WTC11 (cell line): ENCODE results near the gene CACNA1C. TPM values are rescaled to one million over a fixed set of nuclear protein-coding genes. Genes with fewer than 3 reads are reported as not detected.
A peak's percentile ranks its signal among the peaks of the same experiment; 100 is the strongest.

Source experiments
- ATAC-seq: fragments of 200-7000 bp; cut with Tn5 transposase; 2 replicates; pipeline ENCODE4 v1.10.0; 2021; ENCODE audit warnings: mild to moderate bottlenecking, moderate library complexity
- CTCF ChIA-PET: fragments of 300-600 bp; sonication (Branson Sonifier 250); formaldehyde crosslinking; loops from one replicate; lab custom pipeline; 2021; ENCODE audit warnings: antibody characterized with exemption; lab: Charles Lee
- POLR2A ChIA-PET: fragments of 350-600 bp; sonication (Branson Sonifier 250); formaldehyde crosslinking; loops from one replicate; lab custom pipeline; 2021; ENCODE audit warnings: antibody characterized with exemption; lab: Charles Lee
- DNase-seq: peaks from one replicate; pipeline ENCODE4 v3.0.0; 2021; ENCODE audit warnings: low spot score
- H3K27ac Mint-ChIP-seq: 2 replicates; pipeline ENCODE4 v1.8.0; 2021; ENCODE audit warnings: mixed read lengths
- H3K27me3 Mint-ChIP-seq: 2 replicates; pipeline ENCODE4 v1.8.0; 2021; ENCODE audit warnings: low read depth, mild to moderate bottlenecking, moderate library complexity, mixed read lengths
- H3K36me3 Mint-ChIP-seq: 2 replicates; pipeline ENCODE4 v1.8.0; 2021; ENCODE audit warnings: mixed read lengths
- H3K4me1 Mint-ChIP-seq: 2 replicates; pipeline ENCODE4 v1.8.0; 2022; ENCODE audit warnings: mixed read lengths
- H3K4me3 Mint-ChIP-seq: 2 replicates; pipeline ENCODE4 v1.8.0; 2021; ENCODE audit warnings: mild to moderate bottlenecking, moderate library complexity, mixed read lengths
- H3K9me3 Mint-ChIP-seq: 2 replicates; pipeline ENCODE4 v1.8.0; 2021; ENCODE audit warnings: mixed read lengths
- CREM ChIP-seq: sonication (generic); formaldehyde crosslinking; IDR thresholded peaks from 2 replicates; pipeline ENCODE4 v1.8.1; 2022; ENCODE audit warnings: mild to moderate bottlenecking, missing genetic modification reagents, moderate library complexity
- FOXK1 ChIP-seq: sonication (generic); formaldehyde crosslinking; IDR thresholded peaks from 2 replicates; pipeline ENCODE4 v1.8.0; 2022; ENCODE audit warnings: mild to moderate bottlenecking, moderate library complexity, missing genetic modification reagents
- GABPB1 ChIP-seq: sonication (generic); formaldehyde crosslinking; IDR thresholded peaks from 2 replicates; pipeline ENCODE4 v1.8.1; 2023; ENCODE audit warnings: mild to moderate bottlenecking, missing genetic modification reagents
- HMGA2 ChIP-seq: fragments of 250-450 bp; sonication (Bioruptor Pico); IDR thresholded peaks from 2 replicates; pipeline ENCODE4 v1.4.0; 2021; ENCODE audit warnings: mild to moderate bottlenecking, moderate library complexity
- MXD4 ChIP-seq: fragments of 250-450 bp; sonication (Bioruptor Pico); IDR thresholded peaks from 2 replicates; pipeline ENCODE4 v1.8.0; 2021; ENCODE audit warnings: mild to moderate bottlenecking, moderate library complexity, borderline replicate concordance
- NFYB ChIP-seq: sonication (generic); formaldehyde crosslinking; conservative IDR thresholded peaks from 2 replicates; pipeline ENCODE4 v1.8.0; 2022; ENCODE audit warnings: low read depth, missing genetic modification reagents
- RELA ChIP-seq: sonication (generic); formaldehyde crosslinking; IDR thresholded peaks from 2 replicates; pipeline ENCODE4 v1.8.1; 2022; ENCODE audit warnings: missing genetic modification reagents, mild to moderate bottlenecking, borderline replicate concordance
- SMAD3 ChIP-seq: sonication (generic); formaldehyde crosslinking; IDR thresholded peaks from 2 replicates; pipeline ENCODE4 v1.8.0; 2022; ENCODE audit warnings: missing genetic modification reagents, mild to moderate bottlenecking, borderline replicate concordance
- ZNF138 ChIP-seq: sonication (generic); formaldehyde crosslinking; conservative IDR thresholded peaks from 2 replicates; pipeline ENCODE4 v1.8.1; 2022; ENCODE audit warnings: mild to moderate bottlenecking, moderate library complexity, missing genetic modification reagents
- ZNF263 ChIP-seq: sonication (generic); formaldehyde crosslinking; IDR thresholded peaks from 2 replicates; pipeline ENCODE4 v1.8.1; 2022; ENCODE audit warnings: low read depth, mild to moderate bottlenecking, moderate library complexity, missing genetic modification reagents
- total RNA-seq: library from RNA; stranded (reverse); gene quantifications from 3 replicates; pipeline ENCODE4 v1.2.3, GENCODE V29; 2021
- TF ChIP-seq, protein P1 (sequence below): fragments of 250-450 bp; sonication (Bioruptor Pico); IDR thresholded peaks from 2 replicates; pipeline ENCODE4 v2.1.2; 2022; ENCODE audit warnings: mild to moderate bottlenecking, moderate library complexity
- TF ChIP-seq, protein P2 (sequence below): fragments of 250-450 bp; sonication (Bioruptor Pico); IDR thresholded peaks from 2 replicates; pipeline ENCODE4 v1.9.0; 2021; ENCODE audit warnings: moderate library complexity, mild to moderate bottlenecking, inconsistent platforms, borderline replicate concordance
- TF ChIP-seq, protein P3 (sequence below): sonication (generic); formaldehyde crosslinking; IDR thresholded peaks from 2 replicates; pipeline ENCODE4 v1.8.1; 2022; ENCODE audit warnings: missing genetic modification reagents, borderline replicate concordance
- TF ChIP-seq, protein P4 (sequence below): sonication (generic); formaldehyde crosslinking; conservative IDR thresholded peaks from 2 replicates; pipeline ENCODE4 v1.8.1; 2022; ENCODE audit warnings: mild to moderate bottlenecking, missing genetic modification reagents
- TF ChIP-seq, protein P5 (sequence below): fragments of 250-450 bp; sonication (Bioruptor Pico); IDR thresholded peaks from 2 replicates; pipeline ENCODE4 v1.9.0; 2021; ENCODE audit warnings: mild to moderate bottlenecking
- TF ChIP-seq, protein P6 (sequence below): sonication (generic); formaldehyde crosslinking; IDR thresholded peaks from 2 replicates; pipeline ENCODE4 v1.8.1; 2022; ENCODE audit warnings: low read depth, mild to moderate bottlenecking, moderate library complexity, missing genetic modification reagents, borderline replicate concordance

The CACNA1C gene
- total RNA-seq, 1 experiment from 2014 or later: 1.7 TPM

DNA sequence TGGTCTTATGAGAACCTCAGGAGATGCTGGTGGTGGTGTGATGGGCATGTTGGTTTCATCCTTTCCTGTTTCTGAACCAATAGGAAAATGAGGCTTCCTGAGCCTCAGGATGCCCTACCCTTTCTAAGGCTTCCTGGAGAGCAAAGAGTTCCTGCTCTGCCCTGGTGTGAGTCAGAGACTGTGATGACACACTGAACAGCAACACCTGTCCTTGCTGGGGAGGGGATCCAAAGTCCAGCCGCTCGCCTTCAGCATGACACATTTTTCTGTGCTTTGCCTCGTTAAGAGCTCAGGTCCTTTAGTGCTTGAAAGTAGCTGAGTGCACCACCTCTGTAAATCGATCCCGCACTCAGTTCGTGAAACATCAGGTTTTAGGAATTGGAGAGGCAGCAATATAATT lies 116.0 kb downstream of the CACNA1C start:
- no peak for ATAC-seq

DNA sequence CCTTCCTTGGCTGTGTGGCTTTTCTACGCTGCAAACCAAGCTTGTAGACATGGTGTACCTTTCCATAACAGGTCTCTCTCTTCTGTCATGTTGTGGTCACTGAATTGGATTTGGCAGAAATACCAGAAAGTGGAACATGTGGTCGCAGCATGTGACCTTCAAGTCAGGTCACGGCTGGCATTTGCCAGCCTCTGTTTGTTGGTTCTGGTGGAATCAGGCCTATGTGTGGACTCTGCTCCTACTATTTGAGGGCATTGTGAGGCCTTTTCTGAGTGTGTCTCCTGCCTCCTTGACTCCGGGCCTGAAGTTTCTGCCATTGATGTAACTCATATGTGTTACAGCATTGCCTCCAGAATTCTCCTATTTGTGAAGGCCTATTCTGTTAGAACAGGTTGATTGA lies 116.7 kb downstream of the CACNA1C start:
- ATAC-seq (no peak), DNase-seq (no peak)
- TF ChIP-seq FOXK1 (CRISPR knock-in tag) (no peak), ZNF263 (CRISPR knock-in tag) (no peak), HMGA2 (CRISPR knock-in tag) (no peak), NFYB (CRISPR knock-in tag) (no peak), SMAD3 (CRISPR knock-in tag) (no peak)
- TF ChIP-seq, protein P1, sequence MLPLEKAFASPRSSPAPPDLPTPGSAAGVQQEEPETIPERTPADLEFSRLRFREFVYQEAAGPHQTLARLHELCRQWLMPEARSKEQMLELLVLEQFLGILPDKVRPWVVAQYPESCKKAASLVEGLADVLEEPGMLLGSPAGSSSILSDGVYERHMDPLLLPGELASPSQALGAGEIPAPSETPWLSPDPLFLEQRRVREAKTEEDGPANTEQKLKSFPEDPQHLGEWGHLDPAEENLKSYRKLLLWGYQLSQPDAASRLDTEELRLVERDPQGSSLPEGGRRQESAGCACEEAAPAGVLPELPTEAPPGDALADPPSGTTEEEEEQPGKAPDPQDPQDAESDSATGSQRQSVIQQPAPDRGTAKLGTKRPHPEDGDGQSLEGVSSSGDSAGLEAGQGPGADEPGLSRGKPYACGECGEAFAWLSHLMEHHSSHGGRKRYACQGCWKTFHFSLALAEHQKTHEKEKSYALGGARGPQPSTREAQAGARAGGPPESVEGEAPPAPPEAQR (CRISPR knock-in tag): no peak
- TF ChIP-seq, protein P2, sequence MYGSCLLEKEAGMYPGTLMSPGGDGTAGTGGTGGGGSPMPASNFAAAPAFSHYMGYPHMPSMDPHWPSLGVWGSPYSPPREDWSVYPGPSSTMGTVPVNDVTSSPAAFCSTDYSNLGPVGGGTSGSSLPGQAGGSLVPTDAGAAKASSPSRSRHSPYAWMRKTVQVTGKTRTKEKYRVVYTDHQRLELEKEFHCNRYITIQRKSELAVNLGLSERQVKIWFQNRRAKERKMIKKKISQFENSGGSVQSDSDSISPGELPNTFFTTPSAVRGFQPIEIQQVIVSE: no peak
- TF ChIP-seq, protein P3, sequence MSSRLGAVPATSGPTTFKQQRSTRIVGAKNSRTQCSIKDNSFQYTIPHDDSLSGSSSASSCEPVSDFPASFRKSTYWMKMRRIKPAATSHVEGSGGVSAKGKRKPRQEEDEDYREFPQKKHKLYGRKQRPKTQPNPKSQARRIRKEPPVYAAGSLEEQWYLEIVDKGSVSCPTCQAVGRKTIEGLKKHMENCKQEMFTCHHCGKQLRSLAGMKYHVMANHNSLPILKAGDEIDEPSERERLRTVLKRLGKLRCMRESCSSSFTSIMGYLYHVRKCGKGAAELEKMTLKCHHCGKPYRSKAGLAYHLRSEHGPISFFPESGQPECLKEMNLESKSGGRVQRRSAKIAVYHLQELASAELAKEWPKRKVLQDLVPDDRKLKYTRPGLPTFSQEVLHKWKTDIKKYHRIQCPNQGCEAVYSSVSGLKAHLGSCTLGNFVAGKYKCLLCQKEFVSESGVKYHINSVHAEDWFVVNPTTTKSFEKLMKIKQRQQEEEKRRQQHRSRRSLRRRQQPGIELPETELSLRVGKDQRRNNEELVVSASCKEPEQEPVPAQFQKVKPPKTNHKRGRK (CRISPR knock-in tag): no peak
- TF ChIP-seq, protein P4, sequence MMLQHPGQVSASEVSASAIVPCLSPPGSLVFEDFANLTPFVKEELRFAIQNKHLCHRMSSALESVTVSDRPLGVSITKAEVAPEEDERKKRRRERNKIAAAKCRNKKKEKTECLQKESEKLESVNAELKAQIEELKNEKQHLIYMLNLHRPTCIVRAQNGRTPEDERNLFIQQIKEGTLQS (CRISPR knock-in tag): no peak
- TF ChIP-seq, protein P5, sequence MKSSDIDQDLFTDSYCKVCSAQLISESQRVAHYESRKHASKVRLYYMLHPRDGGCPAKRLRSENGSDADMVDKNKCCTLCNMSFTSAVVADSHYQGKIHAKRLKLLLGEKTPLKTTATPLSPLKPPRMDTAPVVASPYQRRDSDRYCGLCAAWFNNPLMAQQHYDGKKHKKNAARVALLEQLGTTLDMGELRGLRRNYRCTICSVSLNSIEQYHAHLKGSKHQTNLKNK (CRISPR knock-in tag): no peak
- peaks cover 9% of the 10 kb centered on the region for H3K4me1 Mint-ChIP-seq
- H3K27ac Mint-ChIP-seq: no peak overlapping the region
- CTCF ChIA-PET: no interaction called here
- POLR2A ChIA-PET: no interaction called here
- no peak overlapping the region for H3K4me3 Mint-ChIP-seq
- H3K9me3 Mint-ChIP-seq: peaks cover 22% of the 10 kb centered on the region
- peaks cover 3% of the 10 kb centered on the region; the same call in 1 of the 2 replicates for H3K27me3 Mint-ChIP-seq
- H3K36me3 Mint-ChIP-seq: peaks cover 4% of the 10 kb centered on the region

More for the DNA sequence above, 116.0 kb downstream of the CACNA1C start:
- ChIA-PET CTCF (no interaction called here), POLR2A (no interaction called here)
- Mint-ChIP-seq H3K4me3 (no peak overlapping the region), H3K4me1 (peaks cover 9% of the 10 kb centered on the region), H3K27ac (no peak overlapping the region), H3K27me3 (peaks cover 3% of the 10 kb centered on the region; the same call in 1 of the 2 replicates), H3K9me3 (peaks cover 22% of the 10 kb centered on the region), H3K36me3 (peaks cover 4% of the 10 kb centered on the region)
- TF ChIP-seq RELA (no peak), ZNF138 (CRISPR knock-in tag) (no peak), MXD4 (no peak), CREM (CRISPR knock-in tag) (no peak), GABPB1 (CRISPR knock-in tag) (0 out of 2 replicates have a peak, but pooled peaks have one; percentile 40)
- TF ChIP-seq, protein P6, sequence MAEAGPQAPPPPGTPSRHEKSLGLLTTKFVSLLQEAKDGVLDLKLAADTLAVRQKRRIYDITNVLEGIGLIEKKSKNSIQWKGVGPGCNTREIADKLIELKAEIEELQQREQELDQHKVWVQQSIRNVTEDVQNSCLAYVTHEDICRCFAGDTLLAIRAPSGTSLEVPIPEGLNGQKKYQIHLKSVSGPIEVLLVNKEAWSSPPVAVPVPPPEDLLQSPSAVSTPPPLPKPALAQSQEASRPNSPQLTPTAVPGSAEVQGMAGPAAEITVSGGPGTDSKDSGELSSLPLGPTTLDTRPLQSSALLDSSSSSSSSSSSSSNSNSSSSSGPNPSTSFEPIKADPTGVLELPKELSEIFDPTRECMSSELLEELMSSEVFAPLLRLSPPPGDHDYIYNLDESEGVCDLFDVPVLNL (CRISPR knock-in tag): no peak
- TF ChIP-seq, protein P1 (CRISPR knock-in tag): no peak
- no peak for DNase-seq
